Raji (cell line): Measurements from ENCODE around the gene ATP7B.

Experiments used
- POLR2A ChIP-seq: IDR thresholded peaks from 2 replicates; pipeline ENCODE4 v1.6.1; 2011; ENCODE audit warnings: low read depth, low read length, control low read depth; ENCODE audit not compliant: insufficient read depth

Gene ATP7B

GRCh38 chr13:51907040-51907732 is 104.1 kb downstream of the ATP7B start:
- TF ChIP-seq POLR2A = no peak

- no peak for TF ChIP-seq POLR2A
These were observed 104.7 kb downstream of the ATP7B start for GRCh38 chr13:51906581-51906980.

DNA sequence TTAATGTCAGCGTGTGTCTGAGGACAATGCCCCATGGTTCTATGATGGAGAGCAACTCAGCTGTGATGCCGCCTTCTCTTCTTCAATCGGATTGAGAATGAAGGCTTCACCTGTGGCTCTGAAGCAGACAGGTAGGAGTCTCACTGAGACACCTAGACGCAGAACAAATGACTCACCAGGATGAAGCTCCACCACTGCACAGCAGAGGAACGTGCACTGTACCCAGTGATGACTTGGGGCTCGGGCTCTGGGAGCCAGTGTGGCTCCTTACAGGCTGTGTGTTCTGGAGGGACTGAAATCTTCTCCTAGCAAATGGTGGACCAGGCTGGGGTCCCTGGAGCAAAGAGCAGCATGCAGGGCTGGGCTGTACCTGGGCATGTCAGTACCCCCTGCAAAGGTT is 105.5 kb downstream of the ATP7B start:
- no peak for TF ChIP-seq POLR2A

GRCh38 chr13:51902776-51903175 is 108.5 kb downstream of the ATP7B start:
- no peak for TF ChIP-seq POLR2A

DNA sequence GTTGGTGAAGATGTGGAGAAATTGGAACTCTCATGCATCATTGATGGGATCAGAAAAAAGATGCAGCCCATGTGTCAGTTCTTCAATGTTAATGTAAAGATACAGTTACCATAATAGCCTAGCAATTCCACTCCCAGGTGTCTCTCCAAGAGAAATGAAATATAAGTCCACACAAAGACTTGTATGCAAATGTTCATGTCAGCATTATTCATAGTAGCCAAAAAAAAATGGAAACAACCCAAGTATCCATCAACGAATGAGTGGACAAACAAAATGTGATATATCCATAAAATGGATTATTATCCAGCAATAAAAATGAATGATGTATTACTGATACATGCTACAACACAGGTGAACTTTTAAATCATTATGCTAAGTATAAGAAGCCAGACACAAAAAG is 110.8 kb downstream of the ATP7B start:
- no peak for TF ChIP-seq POLR2A

- no peak for TF ChIP-seq POLR2A
These were observed 115.1 kb downstream of the ATP7B start for GRCh38 chr13:51895906-51896888.

DNA sequence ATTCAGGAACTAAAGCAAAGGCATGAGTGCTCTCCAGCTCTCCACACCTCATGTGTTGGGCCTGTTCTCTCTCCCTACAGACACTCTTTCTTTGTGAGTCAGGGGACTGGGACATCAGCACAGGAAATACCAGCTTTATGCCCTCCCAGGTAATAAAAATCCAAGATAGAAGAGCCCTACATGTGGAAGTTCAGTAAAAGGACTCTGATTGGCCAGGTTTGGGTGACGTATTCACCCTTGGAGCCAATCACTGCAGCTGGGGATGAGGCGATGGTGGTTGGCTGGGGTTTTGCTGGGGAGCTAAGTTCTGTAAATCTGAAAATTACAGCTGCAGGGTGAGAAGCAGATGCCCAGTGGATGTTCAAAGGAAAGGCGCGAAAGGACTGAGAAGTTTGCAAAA is 117.0 kb downstream of the ATP7B start:
- no peak for TF ChIP-seq POLR2A

DNA sequence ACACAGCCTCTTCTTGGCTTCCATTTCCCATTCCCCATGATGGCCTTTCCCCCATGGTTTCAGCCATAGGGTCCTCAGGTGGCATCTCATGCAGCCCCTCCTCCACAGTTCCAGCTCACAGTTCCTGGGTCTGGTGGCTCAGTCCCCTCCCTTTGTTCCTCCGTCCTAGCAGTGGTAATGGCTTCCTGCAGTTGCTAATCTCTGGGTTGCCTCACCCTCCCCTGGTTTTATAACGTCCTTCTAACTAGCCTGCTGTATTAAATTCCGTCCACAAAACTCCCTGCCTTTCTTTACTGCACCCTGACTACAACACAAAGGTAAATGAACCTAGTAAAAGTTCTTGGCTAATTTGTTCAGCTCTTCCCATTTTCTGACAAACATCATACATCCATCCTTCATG is 118.6 kb downstream of the ATP7B start:
- TF ChIP-seq POLR2A = no peak

DNA sequence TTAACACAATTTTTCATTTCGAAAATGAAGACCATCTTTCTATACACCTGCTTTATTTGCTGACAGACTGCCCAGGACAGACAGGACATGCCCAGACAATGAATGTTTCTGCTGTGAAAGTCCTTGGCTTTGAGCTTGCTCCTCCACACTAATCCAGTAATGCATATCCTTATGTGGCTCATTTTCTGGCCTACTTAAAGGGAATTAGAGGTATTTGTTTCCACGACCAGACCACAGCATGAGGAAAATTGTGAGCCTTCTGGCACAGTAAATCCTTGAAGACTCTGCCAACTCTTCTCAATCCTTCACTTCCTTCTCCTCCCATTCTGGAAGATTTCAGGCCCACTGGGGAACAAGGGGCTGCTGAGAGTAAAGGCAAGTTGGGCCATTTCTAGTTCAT is 123.8 kb downstream of the ATP7B start:
- TF ChIP-seq POLR2A = no peak

DNA sequence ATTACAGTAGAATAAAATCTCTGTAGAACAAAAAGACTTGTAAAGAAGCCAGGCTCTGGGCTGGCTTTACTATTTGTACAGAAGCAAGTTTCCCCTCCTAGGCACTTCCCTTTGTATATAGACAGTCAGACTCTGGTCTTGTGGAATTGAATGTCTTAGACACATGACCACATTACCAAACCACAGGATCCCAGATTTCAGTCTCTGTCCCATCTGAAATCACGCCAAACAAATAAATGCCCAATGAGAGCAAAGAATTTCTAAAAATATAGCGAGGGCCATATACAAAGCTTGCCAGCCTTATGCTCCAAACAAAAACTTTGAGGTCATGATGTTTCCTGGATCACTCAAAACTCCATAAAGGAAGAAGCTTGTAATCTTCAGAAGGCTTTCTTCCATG is 125.6 kb downstream of the ATP7B start:
- no peak for TF ChIP-seq POLR2A

DNA sequence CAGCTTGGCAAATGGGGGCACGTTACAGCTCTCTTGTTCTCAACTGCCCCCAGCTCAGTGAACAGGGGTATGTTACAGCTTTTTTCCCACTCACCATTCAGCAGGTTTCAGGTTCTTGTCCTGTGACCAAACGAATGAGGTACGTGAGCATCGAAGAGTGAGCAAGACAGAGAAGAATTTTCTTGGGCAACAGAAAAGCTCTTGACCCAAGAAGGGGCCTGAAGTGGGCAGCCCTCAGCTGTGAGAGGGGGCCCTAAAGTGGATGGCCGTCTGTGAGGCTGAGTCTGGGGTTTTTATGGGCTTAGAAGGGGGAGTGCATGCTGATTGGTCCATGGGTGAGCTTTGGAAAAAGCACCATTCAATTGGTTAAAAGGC is 128.0 kb downstream of the ATP7B start:
- TF ChIP-seq POLR2A = no peak
